CD4-positive, alpha-beta T cell (primary cell): ENCODE data around the gene SEPTIN14. TPM values are rescaled to one million over a fixed set of nuclear protein-coding genes. Genes with fewer than 3 reads are reported as not detected.

Experiments used
- ATAC-seq: fragments of 200-7000 bp; cut with Tn5 transposase; one replicate; pipeline ENCODE4 v1.10.0; 2022; ENCODE audit warnings: mild to moderate bottlenecking; ENCODE audit not compliant: poor library complexity
- CTCF ChIA-PET: fragments of 350-600 bp; sonication (Branson Sonifier 250); formaldehyde crosslinking; loops from one replicate; lab custom pipeline; 2021; ENCODE audit warnings: antibody characterized with exemption, inconsistent platforms; lab: Charles Lee
- POLR2A ChIA-PET: fragments of 350-600 bp; sonication (Branson Sonifier 250); formaldehyde crosslinking; loops from one replicate; lab custom pipeline; 2021; ENCODE audit warnings: antibody characterized with exemption, inconsistent platforms; lab: Charles Lee
- DNase-seq, 14 experiments: peaks; one replicate each; pipeline ENCODE4 v3.0.0-alpha.2; 2013 to 2020; ENCODE audit warnings: mixed read lengths in 2 of 14
- H3K27ac ChIP-seq, 2 donors: one replicate each; pipeline versions ENCODE4 v1.5.1 to v1.7.0; 2013; ENCODE audit warnings: low read length in 2 of 2, low read depth in 1 of 2, mild to moderate bottlenecking in 1 of 2
- H3K27me3 ChIP-seq, 2 experiments: 1 replicate in 1 of 2; 2 replicates in 1 of 2; pipeline versions ENCODE4 v1.6.1 to v1.7.0; 2013; ENCODE audit warnings: low read length in 2 of 2, control low read depth in 1 of 2, mild to moderate bottlenecking in 1 of 2, moderate library complexity in 1 of 2; ENCODE audit not compliant: insufficient read depth in 2 of 2, control insufficient read depth in 1 of 2
- H3K36me3 ChIP-seq: one replicate; pipeline ENCODE4 v1.6.1; 2013; ENCODE audit warnings: low read length, control low read depth; ENCODE audit not compliant: insufficient read depth
- H3K4me1 ChIP-seq: one replicate; pipeline ENCODE4 v1.6.1; 2013; ENCODE audit warnings: low read length, control low read depth; ENCODE audit not compliant: insufficient read depth
- H3K4me3 ChIP-seq: one replicate; pipeline ENCODE4 v1.5.1; 2013; ENCODE audit warnings: mild to moderate bottlenecking, low read length, moderate library complexity
- H3K9me3 ChIP-seq, 2 experiments: 1 replicate in 1 of 2; 2 replicates in 1 of 2; pipeline versions ENCODE4 v1.6.1 to v1.7.0; 2013; ENCODE audit warnings: low read length in 2 of 2, mild to moderate bottlenecking in 2 of 2, control low read depth in 1 of 2, moderate library complexity in 1 of 2; ENCODE audit not compliant: control insufficient read depth in 1 of 2, insufficient read depth in 1 of 2
- H3K27ac Mint-ChIP-seq: one replicate; pipeline ENCODE4 v1.8.0; 2020; ENCODE audit warnings: mixed read lengths
- H3K27me3 Mint-ChIP-seq: one replicate; pipeline ENCODE4 v1.8.0; 2021; ENCODE audit warnings: mixed read lengths
- H3K36me3 Mint-ChIP-seq: one replicate; pipeline ENCODE4 v1.8.0; 2021; ENCODE audit warnings: low read depth, mixed read lengths
- H3K4me1 Mint-ChIP-seq: one replicate; pipeline ENCODE4 v1.8.0; 2021; ENCODE audit warnings: low read depth, mixed read lengths
- H3K4me3 Mint-ChIP-seq: one replicate; pipeline ENCODE4 v1.8.0; 2020; ENCODE audit warnings: mild to moderate bottlenecking, mixed read lengths
- H3K9me3 Mint-ChIP-seq: one replicate; pipeline ENCODE4 v1.8.0; 2020; ENCODE audit warnings: mixed read lengths
- intact Hi-C, 2 experiments: fragments of 100-400 bp; cut with DNase I in 1 of 2; cut with micrococcal nuclease in 1 of 2; formaldehyde crosslinking; loops; one replicate each; pipeline versions ENCODE4 v1.15.1 to v1.9.0; 2023 to 2025; cut with DNase I, micrococcal nuclease
- total RNA-seq, 174 experiments: library from RNA in 2 of 174; stranded (reverse) in 2 of 174; gene quantifications; one replicate each; pipeline ENCODE4 v1.2.3 and lab custom pipeline; 2021 to 2026
- TF ChIP-seq, protein P1 (sequence below): fragments of 200-600 bp; IDR thresholded peaks from one replicate; pipeline ENCODE4 v1.8.0; 2022; ENCODE audit warnings: antibody characterized with exemption, mild to moderate bottlenecking

Gene SEPTIN14
- total RNA-seq, 2 experiments from 2014 or later, result not detected

- intact Hi-C loops, result loop anchor here (10.0 kb wide), 3 partner anchors 120 to 1120 kb away; partner anchors contain the start of gene LANCL2 (in 1 of the 2)
Measured at GRCh38 chr7:55884321-55884720, 21.8 kb upstream of the SEPTIN14 start.

DNA sequence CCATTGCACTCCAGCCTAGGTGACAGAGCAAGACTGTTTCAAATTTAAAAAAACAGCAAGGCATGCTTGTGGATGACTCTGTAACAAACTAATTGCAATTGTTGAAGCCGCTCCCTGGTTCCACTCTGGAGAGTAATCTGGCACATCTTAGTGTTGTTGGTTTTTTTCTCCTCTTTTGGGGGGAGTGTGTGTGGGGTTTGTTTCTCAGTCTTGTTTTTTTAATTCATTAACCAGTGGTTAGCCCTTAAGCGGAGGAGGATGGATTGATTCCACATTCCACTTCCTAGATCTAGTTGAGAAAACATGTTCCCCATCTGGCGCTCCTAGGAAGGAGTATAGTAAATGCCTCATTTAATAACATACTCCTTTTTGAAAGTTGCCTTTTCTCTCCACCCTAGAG is 16.1 kb upstream of the SEPTIN14 start:
- no peaks in the 10 kb centered on the region for H3K4me1 ChIP-seq
- ATAC-seq (no peak), DNase-seq (no peak)
- H3K27ac ChIP-seq, result no peak overlapping the region
- H3K27ac Mint-ChIP-seq, result no peak overlapping the region
- ChIA-PET POLR2A (no interaction called here), CTCF (no interaction called here)
- H3K4me3 ChIP-seq, result no peak overlapping the region
- no peaks in the 10 kb centered on the region for H3K4me1 Mint-ChIP-seq
- H3K4me3 Mint-ChIP-seq, result no peak overlapping the region
- TF ChIP-seq, protein P1, sequence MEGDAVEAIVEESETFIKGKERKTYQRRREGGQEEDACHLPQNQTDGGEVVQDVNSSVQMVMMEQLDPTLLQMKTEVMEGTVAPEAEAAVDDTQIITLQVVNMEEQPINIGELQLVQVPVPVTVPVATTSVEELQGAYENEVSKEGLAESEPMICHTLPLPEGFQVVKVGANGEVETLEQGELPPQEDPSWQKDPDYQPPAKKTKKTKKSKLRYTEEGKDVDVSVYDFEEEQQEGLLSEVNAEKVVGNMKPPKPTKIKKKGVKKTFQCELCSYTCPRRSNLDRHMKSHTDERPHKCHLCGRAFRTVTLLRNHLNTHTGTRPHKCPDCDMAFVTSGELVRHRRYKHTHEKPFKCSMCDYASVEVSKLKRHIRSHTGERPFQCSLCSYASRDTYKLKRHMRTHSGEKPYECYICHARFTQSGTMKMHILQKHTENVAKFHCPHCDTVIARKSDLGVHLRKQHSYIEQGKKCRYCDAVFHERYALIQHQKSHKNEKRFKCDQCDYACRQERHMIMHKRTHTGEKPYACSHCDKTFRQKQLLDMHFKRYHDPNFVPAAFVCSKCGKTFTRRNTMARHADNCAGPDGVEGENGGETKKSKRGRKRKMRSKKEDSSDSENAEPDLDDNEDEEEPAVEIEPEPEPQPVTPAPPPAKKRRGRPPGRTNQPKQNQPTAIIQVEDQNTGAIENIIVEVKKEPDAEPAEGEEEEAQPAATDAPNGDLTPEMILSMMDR, result no peak
- H3K27me3 ChIP-seq, result no peaks in the 10 kb centered on the region
- intact Hi-C loops, result no loop called here
- H3K27me3 Mint-ChIP-seq, result no peaks in the 10 kb centered on the region
- H3K9me3 ChIP-seq, result no peaks in the 10 kb centered on the region
- no peaks in the 10 kb centered on the region for H3K9me3 Mint-ChIP-seq
- no peaks in the 10 kb centered on the region for H3K36me3 Mint-ChIP-seq
- no peaks in the 10 kb centered on the region for H3K36me3 ChIP-seq

More at GRCh38 chr7:55884321-55884720, 21.8 kb upstream of the SEPTIN14 start:
- Histone ChIP-seq H3K36me3 (no peaks in the 10 kb centered on the region), H3K9me3 (no peaks in the 10 kb centered on the region), H3K4me1 (peaks cover 13% of the 10 kb centered on the region), H3K4me3 (no peak overlapping the region), H3K27me3 (no peaks in the 10 kb centered on the region), H3K27ac (no peak overlapping the region)
- no peaks in the 10 kb centered on the region for H3K27me3 Mint-ChIP-seq
- POLR2A ChIA-PET, result interaction anchor here (0.6 kb wide), 1 partner anchor 182 kb away, joined by 3 read pairs; no protein-coding TSS in a partner anchor
- TF ChIP-seq, protein P1, result no peak
- peak overlapping the region; percentile 15 for H3K4me3 Mint-ChIP-seq
- CTCF ChIA-PET, result no interaction called here
- H3K36me3 Mint-ChIP-seq, result peaks cover 5% of the 10 kb centered on the region
- H3K9me3 Mint-ChIP-seq, result no peaks in the 10 kb centered on the region
- peaks cover 6% of the 10 kb centered on the region for H3K4me1 Mint-ChIP-seq
- DNase-seq (no peak), ATAC-seq (no peak)
- H3K27ac Mint-ChIP-seq, result peak overlapping the region; percentile 39

GRCh38 chr7:55877308-55877707 is 14.8 kb upstream of the SEPTIN14 start:
- Mint-ChIP-seq H3K9me3 (no peaks in the 10 kb centered on the region), H3K4me1 (no peaks in the 10 kb centered on the region), H3K27me3 (no peaks in the 10 kb centered on the region), H3K36me3 (no peaks in the 10 kb centered on the region), H3K27ac (no peak overlapping the region), H3K4me3 (no peak overlapping the region)
- Histone ChIP-seq H3K4me3 (no peak overlapping the region), H3K27me3 (no peaks in the 10 kb centered on the region), H3K4me1 (no peaks in the 10 kb centered on the region), H3K27ac (no peak overlapping the region), H3K9me3 (no peaks in the 10 kb centered on the region), H3K36me3 (no peaks in the 10 kb centered on the region)
- no peak for DNase-seq
- ChIA-PET POLR2A (no interaction called here), CTCF (no interaction called here)
- no peak for ATAC-seq
- TF ChIP-seq, protein P1, result no peak
- intact Hi-C loops, result no loop called here
